Lower leg skin (tissue), 4 donors: ENCODE data around the gene ST3GAL3. TPM values are rescaled to one million over a fixed set of nuclear protein-coding genes. Genes with fewer than 3 reads are reported as not detected.

Source experiments
- DNase-seq, 2 donors: peaks; one replicate each; pipeline ENCODE4 v3.0.0-alpha.2; 2019; ENCODE audit warnings: low spot score in 2 of 2
- H3K4me3 ChIP-seq: fragments of 200-600 bp; sonication (generic); 2 replicates; pipeline ENCODE4 v1.5.1; 2017; ENCODE audit warnings: mild to moderate bottlenecking, low read depth; ENCODE audit not compliant: poor library complexity, severe bottlenecking
- POLR2A ChIP-seq, 2 donors: fragments of 450-650 bp; IDR thresholded peaks; one replicate each; pipeline ENCODE4 v1.6.1; 2016 to 2017; ENCODE audit warnings: antibody characterized with exemption in 2 of 2, mild to moderate bottlenecking in 1 of 2, moderate library complexity in 1 of 2
- WGBS, 2 donors: methylation state at CpG; one replicate each; pipeline ENCODE4 v1.1.5; 2018; 5-methylcytosine and 5-hydroxymethylcytosine counted together
- intact Hi-C: fragments of 100-400 bp; cut with DNase I; formaldehyde crosslinking; loops from one replicate; pipeline ENCODE4 v1.15.0; 2023; ENCODE audit warnings: low total_unique reads
- total RNA-seq, 4 donors: library from RNA; depleted of rRNA; stranded (reverse); fragments of >200 nt; gene quantifications; one replicate each; pipeline ENCODE4 v1.1.0, GENCODE V29; 2016
- TF ChIP-seq, protein P1 (sequence below), 3 donors: fragments of 450-650 bp; IDR thresholded peaks; one replicate each; pipeline ENCODE4 v1.5.1; 2016; ENCODE audit warnings: antibody characterized with exemption in 3 of 3, mild to moderate bottlenecking in 3 of 3, moderate library complexity in 2 of 3

Gene ST3GAL3
- total RNA-seq, 4 donors from 2014 or later, result 6.9 to 10.5 (median 8.0) TPM

DNA sequence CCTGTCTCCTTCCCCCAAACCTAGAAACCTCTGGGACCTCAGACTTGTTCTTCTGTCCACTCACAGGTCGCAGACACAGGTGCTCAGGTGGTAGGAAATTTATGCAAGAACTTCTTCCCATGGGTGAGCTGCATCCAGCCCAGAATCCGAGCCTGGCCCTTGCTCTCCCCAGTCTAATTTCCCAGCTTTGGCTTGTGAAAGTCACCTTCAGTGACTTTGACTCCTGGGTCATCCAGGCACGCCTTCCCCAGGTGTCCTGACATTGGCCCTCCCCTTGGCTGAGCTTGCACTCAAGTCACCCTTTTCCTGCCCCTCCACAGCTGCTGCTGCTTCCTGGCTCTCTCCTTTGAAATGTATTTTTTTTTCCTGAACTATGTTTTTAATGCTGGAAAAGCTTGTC, 246.0 kb downstream of the ST3GAL3 start:
- no peak overlapping the region for H3K4me3 ChIP-seq
- WGBS, 2 donors, result 74 to 79% methylated on average over 3 of the region's 3 CpGs
- peak in 1 of 2 donors; percentile 48 for DNase-seq
- intact Hi-C loops, result no loop called here
- TF ChIP-seq POLR2A (IDR thresholded peaks at IDR 0.05), result no peak
- TF ChIP-seq, protein P1, sequence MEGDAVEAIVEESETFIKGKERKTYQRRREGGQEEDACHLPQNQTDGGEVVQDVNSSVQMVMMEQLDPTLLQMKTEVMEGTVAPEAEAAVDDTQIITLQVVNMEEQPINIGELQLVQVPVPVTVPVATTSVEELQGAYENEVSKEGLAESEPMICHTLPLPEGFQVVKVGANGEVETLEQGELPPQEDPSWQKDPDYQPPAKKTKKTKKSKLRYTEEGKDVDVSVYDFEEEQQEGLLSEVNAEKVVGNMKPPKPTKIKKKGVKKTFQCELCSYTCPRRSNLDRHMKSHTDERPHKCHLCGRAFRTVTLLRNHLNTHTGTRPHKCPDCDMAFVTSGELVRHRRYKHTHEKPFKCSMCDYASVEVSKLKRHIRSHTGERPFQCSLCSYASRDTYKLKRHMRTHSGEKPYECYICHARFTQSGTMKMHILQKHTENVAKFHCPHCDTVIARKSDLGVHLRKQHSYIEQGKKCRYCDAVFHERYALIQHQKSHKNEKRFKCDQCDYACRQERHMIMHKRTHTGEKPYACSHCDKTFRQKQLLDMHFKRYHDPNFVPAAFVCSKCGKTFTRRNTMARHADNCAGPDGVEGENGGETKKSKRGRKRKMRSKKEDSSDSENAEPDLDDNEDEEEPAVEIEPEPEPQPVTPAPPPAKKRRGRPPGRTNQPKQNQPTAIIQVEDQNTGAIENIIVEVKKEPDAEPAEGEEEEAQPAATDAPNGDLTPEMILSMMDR (IDR thresholded peaks at IDR 0.05), result no peak

GRCh38 chr1:43954036-43954435, 246.7 kb downstream of the ST3GAL3 start:
- no peak for TF ChIP-seq POLR2A (IDR thresholded peaks at IDR 0.05)
- TF ChIP-seq, protein P1 (IDR thresholded peaks at IDR 0.05), result no peak
- WGBS, 2 donors, result 80 to 83% methylated on average over 5 of the region's 5 CpGs
- DNase-seq, result no peak
- intact Hi-C loops, result no loop called here
- no peak overlapping the region for H3K4me3 ChIP-seq

- no peak for DNase-seq
- TF ChIP-seq, protein P1 (IDR thresholded peaks at IDR 0.05), result no peak
- no peak for TF ChIP-seq POLR2A (IDR thresholded peaks at IDR 0.05)
- WGBS, 2 donors, result 96 to 97% methylated on average over 8 of the region's 8 CpGs
- no peak overlapping the region for H3K4me3 ChIP-seq
- intact Hi-C loops, result no loop called here
Measured at GRCh38 chr1:43956234-43956633, 248.9 kb downstream of the ST3GAL3 start.

GRCh38 chr1:43957407-43958040, 250.2 kb downstream of the ST3GAL3 start:
- H3K4me3 ChIP-seq, result no peak overlapping the region
- no peak for TF ChIP-seq POLR2A (IDR thresholded peaks at IDR 0.05)
- TF ChIP-seq, protein P1 (IDR thresholded peaks at IDR 0.05), result no peak
- 84 to 96% methylated on average over 5 to 6 of the region's 7 CpGs for WGBS, 2 donors
- intact Hi-C loops, result no loop called here
- no peak for DNase-seq

GRCh38 chr1:43958351-43959255, 251.3 kb downstream of the ST3GAL3 start:
- DNase-seq, result no peak
- no peak overlapping the region for H3K4me3 ChIP-seq
- no peak for TF ChIP-seq POLR2A (IDR thresholded peaks at IDR 0.05)
- TF ChIP-seq, protein P1 (IDR thresholded peaks at IDR 0.05), result no peak
- intact Hi-C loops, result no loop called here
- 90 to 92% methylated on average over 9 of the region's 9 CpGs for WGBS, 2 donors
